IPS-11a (cell line): Measurements from ENCODE around the gene HOXC9.
"Not testable (repeated sequence)": the region's sequence is repeated elsewhere in the genome, so short reads cannot be mapped to it uniquely, and the experiment has no call there.

Experiments used
- H3K4me3 ChIP-seq: one replicate; pipeline ENCODE4 v1.5.1; 2013; ENCODE audit warnings: low read depth, low read length, control low read depth

Gene HOXC9

DNA sequence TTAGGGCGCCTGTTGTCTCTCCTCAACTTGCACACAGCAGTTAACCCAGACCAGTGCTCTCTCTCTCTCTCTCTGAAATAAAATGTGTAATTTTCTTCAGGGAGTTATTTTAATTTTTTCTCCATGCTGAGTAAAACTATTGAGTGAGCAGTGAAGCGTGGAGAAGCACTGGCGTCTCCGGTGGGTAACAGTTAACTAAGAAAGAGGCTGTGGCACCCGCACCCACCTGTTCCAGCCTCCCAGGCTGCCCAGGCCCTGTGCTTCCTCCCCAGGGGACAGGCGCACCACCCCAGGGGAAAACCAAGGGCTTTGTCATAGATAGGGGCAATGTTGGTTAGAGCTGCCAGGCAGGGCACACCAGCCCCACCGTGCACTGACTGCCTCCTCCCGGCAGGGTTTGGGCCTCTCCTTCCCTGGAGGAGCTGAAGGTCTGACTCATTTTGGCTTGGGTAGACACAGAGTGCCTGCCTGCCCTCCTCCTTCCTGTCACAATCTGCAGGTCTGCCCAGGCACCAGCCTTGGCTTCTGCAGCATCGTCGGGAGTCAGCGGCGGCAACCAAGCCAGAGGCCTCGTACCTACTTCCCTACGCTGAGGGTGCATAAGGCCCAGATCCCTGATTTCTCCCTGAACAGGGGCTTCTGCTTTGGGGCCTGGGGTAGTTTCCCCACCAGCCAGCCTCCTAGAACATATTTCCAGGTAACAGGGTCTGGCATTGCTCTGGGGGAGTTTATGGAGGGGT, 36.8 kb downstream of the HOXC9 start:
- no peak overlapping the region for H3K4me3 ChIP-seq

DNA sequence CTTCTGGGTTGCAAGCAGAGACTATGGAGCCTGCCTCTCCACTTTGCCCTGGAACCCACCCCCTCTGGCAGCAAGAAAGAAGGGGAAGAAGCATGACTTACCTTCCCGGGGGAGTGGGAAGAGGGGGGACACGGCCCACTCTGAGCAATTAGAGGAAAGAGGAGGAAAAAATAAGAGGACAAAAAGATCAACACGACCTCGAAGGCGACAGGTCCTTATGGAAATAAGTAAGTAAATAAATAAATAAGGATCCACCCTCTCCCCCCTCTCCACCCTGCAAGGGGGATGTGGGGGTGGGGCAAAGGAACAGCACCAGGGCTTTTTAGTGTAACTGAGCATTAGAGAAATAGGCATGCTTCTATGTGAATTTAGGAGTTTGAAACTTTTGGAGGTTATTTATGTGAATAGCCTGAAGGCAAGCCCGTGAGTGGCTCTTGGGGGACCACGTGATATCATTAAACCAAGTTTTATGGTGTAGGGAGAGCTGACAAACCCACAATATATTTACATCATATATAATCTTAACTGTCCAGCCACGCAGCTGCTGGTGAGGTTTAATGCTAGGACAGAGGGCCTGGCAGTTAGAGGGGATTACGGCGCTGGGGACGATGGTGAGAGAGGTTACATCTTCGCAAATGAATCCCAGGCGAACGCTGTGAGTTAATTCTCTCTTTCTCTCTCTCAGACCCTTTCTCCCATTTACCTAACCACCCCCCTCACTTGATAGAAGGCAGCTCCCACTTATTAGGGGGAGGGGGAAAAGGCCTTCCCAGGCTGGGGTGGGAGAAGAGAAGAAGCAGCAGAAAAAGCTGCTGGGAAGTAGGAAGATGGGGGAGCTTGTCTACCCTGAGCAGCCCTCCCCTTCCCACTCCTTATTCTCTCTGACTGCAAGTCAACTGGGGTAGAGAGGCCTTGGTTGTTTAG, 37.7 kb downstream of the HOXC9 start:
- no peak overlapping the region for H3K4me3 ChIP-seq

DNA sequence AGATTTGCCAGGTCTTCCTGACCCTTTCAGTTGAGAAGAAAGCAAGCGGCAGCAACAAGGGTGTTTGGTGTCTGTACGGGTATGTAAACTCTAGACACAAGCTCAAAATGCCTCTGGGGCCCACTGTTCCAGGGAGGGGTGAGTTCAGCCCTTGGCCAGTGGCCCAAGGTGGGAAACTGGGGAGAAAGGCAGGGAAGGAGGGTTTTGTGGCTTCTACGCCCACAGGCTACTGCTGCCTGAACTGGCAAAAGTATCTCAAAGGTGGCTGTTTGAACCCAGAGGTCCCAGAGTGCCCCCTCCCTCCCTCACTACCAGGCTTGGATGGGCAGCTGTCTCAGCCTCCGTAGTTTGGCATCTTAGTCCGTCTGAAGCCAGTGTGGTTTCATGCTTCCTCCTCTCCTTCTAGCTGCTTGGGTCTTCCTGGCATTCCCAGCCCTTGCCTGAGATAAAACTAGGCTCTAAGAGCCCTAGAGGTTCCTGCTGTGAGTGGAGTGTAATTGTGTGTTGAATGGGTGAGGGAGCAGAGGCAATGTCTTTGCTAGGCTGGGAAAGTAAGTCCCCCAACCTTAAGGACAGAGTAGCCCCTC, 38.4 kb downstream of the HOXC9 start:
- no peak overlapping the region for H3K4me3 ChIP-seq

DNA sequence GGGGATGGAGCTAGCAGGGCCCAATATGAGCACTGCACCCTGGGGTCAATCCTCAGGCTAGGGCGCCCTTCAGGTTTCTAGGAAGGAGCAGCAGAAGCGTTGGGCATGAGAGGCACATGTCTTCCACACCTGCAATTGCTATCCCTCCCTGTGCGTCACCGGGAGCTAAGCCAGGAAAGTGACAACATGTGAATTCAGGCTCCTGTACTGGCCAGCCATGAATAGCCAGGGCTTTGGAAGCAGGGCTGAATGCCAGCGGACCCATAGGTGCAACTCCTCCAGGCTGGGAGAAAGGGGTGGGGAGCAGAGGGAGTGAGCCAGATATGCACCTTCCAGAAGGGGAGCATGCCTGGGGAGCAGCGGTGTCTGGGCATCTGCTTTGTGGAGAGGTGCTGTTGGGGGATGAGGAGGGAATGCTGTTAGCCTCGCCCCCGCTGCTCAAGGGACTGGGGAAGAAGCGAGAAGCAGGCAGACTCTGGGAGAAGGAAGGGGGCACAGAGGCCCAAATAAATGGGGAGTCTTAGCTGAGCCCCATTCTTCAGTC, 39.0 kb downstream of the HOXC9 start:
- no peak overlapping the region for H3K4me3 ChIP-seq

DNA sequence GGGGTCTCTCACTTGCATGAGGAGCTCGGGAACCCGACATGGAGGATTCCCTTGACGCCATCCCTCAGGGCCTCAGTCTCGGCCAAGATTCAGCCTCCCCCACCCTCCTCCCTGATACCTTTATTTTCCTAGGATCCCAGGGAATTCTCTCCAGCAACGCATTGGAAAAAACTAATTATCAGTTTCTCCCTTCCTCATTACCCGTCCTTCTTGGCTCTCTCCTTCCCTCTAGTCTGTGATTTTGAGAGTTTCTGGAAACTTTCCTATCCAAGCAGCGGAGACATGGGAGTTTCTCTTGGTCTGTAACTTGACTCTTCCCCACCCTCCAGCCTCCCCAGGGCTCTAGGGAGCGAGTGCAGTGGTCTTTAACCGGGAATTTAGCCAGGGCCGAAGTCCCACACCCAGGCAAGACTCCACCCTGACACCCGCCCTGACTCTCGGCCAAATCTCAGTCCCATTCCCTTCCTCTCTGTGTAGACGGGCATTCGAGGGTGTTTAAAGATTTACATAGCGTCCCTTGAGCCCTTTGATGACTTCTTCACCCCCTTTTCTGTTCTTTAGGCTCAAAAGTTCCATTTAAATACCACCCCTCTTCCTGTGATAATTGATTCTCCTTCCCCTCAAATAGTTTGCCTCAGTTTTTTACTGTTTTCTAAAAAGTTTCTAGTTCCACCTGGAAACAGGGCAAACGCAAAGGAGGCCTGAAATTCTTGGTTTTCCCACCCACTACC, 39.6 kb downstream of the HOXC9 start:
- H3K4me3 ChIP-seq: no peak overlapping the region

DNA sequence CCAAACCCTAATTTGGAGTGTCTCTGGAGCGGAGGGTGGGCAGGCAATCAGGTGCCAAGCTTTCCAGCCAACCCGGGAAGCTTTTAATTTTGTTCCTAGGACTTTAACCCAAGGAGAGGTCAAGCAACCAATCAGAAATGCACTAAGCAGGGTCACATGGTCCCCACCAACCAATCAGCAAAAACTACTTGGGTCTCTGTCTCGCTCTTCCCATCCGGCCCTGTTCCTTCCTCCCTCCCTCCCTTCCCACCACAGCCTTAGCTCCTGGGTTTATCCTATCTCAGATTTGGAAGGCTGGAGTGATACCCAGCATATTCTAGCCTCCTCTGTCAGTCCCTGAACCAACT, 40.2 kb downstream of the HOXC9 start:
- H3K4me3 ChIP-seq: no peak overlapping the region

DNA sequence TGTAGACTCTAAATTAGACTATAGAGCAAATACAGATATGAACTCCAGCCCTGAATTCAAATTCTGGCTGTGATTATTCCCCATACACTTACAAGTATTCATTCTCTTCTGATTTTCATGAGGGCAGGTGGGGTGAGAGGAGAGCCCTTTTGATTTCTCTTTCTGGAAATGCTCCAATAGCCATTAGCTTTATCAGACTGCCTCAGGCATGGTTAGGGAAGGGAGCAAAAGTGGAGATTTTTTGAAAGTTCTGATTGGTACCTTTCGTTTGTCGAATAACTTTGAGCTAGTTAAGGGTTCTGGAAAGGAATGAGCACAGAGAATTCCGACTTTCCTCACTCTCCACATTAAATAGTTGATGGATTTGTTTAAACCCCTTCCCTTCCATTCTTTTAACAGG, 40.7 kb downstream of the HOXC9 start:
- no peak overlapping the region for H3K4me3 ChIP-seq

DNA sequence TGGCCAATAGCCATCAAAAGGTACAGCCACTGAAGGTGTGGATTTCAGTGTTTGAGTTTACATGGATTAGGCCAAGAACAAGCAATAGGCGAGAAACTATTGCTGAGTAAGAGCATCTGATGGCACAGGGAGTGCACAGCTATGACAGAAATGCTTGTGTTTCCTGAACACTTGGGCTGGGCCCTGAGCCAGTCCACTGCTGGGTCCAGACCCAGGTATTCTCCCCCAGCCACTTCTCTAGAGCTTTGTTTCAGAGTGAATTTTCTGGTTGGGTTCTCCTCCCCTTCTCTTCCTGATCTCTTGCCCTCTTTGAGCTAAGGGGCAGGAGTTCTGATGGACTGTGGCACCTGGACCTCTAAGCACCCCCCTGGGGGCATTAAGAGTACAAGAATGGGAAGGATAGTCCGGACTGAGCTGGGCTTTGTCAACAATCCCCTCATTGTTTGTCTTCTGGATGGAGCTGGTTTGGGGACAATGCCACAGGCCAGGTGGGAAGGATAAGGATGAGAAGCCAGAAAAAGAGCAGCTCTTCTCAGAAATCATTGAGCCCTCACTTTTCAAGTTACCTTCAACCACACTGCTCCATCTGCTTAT, 41.2 kb downstream of the HOXC9 start:
- no peak overlapping the region for H3K4me3 ChIP-seq

DNA sequence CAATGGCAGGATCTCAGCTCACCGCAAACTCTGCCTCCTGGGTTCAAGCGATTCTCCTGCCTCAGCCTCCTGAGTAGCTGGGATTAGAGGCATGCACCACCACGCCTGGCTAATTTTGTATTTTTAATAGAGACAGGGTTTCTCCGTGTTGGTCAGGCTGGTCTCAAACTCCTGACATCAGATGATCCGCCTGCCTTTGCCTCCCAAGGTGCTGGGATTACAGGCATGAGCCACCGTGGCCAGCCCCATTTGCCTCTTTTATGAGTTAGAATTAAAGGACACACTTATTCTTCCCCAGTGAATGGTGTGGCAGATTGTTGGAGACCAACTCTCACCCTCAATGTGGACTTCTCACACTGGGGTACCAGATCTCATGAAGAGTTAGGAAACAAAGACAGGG, 42.1 kb downstream of the HOXC9 start:
- H3K4me3 ChIP-seq: not testable (repeated sequence)

DNA sequence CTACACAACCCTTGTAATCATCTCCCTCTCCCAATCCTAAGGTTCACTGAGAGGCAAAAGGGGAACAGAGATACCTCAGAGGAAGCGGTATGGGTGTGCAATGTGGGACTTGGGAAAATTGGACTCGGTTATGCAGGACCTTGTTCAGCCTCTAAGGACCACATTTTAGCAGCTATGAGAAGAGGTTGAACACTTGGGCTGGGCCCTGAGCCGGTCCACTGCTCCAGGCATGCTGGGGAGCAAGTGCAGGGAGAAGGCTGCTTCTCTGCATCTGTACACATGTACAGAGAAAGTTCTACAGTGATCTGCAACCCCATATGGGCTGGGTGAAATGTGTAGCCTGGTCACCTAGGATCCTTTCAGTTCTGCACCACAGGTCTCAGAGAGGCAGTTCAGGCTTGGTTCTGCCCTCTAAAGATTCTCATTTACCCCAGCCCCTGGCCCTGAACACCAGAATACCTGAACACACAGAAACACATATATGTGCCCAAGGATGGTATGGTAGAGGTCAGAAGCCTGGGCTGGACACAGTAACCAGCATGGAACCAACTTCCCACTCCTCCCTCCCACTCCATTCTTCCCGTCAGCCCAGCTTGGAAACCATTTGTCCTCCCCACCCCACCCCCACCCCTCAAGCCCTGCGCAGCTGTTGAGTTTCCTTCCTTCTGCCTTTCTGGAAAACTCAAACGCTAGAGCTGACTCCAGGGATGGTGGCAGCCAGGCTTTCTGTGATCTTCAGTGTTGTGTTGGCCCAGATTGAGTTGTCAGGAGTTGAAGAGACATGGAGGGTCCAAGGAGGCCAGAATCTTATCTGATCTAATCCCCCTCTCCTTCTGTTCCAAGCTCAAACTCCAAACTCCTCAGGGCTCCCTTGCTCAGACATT, 43.3 kb downstream of the HOXC9 start:
- H3K4me3 ChIP-seq: no peak overlapping the region

DNA sequence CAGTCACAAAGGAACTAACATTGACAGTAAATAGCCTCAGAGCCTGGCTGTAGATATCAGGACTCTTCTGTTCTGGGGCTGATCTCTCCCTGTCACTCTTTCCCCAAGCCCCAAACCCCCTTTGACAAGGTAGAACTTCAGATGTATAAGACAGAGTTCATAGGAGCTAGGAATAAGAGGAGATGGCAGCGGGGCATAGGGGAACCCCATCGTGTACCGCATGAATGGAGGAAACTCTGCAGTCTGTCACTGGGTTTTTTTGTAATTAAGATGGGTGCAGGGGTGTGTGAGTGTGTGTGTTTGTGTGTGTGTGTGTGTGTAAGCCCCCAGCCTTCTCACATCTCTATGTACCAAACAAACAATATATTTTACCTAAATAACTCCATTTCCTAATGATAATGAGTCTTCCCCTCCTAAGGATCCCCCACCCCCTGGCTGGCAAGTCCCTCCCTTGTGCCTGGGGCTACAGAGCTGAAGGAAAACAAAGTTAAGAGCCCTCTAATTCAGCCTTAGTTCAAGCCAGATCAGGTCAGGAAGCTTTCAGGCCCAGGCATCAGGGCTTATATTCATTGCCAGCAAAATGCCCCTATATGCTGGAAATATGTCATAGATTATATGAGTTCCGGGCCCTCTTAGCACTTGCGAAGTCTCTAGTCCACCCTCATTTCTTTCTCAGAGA, 44.6 kb downstream of the HOXC9 start:
- no peak overlapping the region for H3K4me3 ChIP-seq

DNA sequence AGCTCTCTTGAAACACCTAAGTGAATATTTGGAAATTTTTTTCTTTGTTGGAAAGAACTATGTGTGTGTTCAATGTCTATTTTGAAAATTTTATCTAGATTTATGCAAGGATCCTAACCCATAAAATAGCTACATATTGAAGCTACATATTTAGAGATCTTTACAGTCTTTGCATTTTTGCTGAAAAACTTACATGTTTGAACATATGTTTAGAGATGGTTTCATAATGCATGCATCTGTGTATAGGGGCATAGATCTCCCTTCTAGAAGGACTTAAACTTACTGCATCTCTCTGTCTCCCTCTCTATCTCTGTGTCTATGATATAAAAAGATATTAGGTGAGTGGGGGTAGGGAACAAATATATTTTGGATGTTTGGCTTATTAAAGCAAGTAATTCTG, 45.4 kb downstream of the HOXC9 start:
- no peak overlapping the region for H3K4me3 ChIP-seq

DNA sequence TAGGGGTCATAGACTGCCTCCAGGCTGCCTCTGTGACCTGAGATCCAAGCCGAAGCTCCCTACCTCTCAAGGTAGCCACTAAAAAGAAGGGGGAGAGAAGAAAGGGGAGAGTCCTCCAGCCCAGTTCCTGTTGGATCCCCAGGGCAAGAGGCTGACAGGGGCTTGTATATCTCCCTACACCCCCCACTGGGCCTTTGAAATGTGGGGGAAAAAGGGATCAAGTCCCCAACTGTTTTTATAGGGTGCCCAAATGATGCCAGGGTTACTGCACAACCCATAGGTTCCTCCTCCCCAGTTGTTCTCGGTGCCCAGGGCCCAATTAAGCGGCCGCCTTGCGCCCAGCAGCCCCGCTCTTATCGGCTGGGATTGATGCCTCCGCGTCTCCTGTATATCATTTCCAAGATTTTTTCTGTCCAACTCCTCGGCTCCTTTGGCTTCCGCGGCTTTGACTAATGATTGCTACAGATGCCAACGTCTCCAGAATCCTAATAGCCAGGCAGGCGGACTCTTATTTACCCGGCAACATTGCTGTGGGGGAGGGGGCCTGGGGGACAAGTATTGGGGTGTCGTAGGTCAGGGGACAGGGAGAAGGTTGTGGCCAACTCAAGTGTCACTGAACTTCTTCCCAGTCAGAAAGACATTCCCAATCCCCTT, 46.0 kb downstream of the HOXC9 start:
- no peak overlapping the region for H3K4me3 ChIP-seq

DNA sequence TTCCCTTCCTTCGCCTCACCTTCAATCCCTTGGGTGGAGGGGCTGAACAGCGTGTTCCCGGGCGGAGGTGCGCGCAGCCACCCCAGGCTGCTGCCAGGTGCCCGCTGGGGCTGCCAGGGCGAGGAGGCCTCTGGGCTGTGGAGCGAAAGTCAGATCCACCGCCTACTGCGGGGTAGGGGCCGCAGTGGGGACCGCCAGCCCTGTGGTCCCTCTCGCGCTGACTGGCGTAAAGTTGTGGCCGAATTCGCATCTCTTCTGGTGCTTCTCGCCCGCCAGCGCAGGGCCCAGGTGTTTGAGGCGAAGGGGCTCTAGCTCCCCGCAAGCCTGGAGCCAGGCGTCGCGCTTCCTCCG, 46.8 kb downstream of the HOXC9 start:
- H3K4me3 ChIP-seq: no peak overlapping the region

DNA sequence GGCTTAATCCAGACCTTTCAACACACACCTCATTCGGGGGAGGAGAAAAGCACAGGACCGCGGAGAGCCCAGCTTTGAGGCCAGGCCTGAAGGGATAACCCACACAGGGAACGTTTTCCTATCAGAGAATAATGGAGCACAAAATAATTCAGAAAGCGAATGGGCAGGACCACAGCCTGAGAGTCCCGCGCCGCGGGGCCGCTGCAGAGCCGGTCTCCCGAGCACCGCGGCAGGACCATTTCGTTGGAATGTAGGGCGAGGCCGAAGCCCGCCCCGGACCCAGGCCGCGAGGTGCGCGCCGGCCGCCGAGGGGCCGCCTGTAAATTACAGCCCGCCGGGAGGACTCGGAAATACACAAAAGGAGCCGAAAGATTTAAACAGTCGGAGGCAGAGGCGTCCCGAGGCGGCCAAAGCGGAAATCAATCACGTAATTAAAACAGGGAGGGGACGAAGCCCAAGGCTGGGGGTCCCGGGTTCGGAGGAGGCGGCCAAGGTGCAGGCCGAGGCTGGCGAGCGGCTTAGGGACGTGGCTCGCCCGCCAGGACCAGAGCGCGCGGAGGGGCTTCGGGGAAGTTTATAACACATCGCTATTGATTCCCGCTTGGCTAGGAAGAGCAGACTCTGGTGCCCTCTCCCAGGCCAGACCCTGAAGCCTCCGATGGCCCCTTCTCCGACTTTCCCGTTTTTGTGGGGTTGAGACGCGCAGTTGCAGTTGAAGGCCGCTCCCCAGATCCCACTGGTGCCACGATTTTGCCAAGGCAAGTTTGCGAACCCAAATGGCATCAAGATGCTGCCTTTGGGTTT, 47.4 kb downstream of the HOXC9 start:
- H3K4me3 ChIP-seq: no peak overlapping the region

DNA sequence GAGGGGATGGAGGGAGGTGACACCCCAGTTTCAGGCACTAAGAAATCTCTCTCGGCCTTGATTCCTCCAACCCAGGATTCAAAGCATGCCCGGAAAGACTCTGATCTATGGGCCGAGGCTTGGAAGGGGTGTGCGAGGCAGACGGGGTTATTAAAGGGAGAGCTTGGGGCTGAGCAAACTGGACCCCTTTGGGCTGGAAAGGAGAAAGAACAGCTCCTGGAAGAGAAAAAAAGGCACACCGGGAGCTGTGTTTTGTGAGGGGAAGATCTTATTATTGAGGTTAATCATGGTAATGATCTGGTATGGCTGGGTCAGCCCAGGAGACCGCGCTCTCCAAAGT, 48.0 kb downstream of the HOXC9 start:
- no peak overlapping the region for H3K4me3 ChIP-seq

DNA sequence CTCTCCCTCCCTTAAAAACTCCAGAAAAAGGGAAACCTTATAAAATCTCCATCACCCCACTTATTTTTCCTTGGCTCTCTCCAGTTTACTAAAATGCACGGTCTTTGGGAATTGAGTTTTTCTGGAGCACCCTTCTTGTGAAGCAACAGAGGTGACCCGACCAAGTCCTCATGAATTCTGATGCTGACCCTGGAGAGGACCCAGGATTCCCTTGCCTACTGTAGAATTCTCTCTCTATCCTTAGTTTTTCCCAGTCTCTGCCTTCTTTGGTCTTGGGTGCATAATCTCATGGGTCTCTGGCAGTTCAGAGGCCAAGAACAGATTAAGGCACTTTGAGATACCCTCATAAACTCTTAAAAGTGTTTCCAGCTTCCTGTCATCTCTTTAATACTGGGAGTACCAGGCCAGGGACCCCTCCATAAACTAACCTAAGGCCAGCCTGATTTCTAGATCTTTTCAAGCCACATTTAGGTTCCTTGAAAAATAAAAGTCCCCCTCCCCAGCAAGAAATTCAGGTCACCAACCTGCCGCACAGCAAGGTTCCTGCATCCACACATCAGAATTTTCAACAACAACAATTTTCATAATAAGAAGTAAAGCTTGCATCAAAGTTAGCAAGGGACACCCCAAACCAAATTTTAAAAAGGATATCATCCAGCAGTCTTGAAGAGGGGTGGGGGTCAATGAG, 48.6 kb downstream of the HOXC9 start:
- no peak overlapping the region for H3K4me3 ChIP-seq
